Esophagus mucosa (tissue), 1 donor: ENCODE measurements around the gene FAM131A. TPM values are rescaled to one million over a fixed set of nuclear protein-coding genes. Genes with fewer than 3 reads are reported as not detected.
"Not testable (repeated sequence)": the region's sequence is repeated elsewhere in the genome, so short reads cannot be mapped to it uniquely, and the experiment has no call there.

Experiments used
- ATAC-seq: fragments of 200-7000 bp; cut with Tn5 transposase; one replicate; pipeline ENCODE4 v1.9.1; 2020
- total RNA-seq: library from RNA; stranded (reverse); gene quantifications from one replicate; pipeline ENCODE4 v1.2.4, GENCODE V29; 2023
- donor health status: DM: yes; HTN: yes; CAD: no.

Gene FAM131A
- total RNA-seq, 1 donor from 2014 or later: 7.3 TPM

- no peak for ATAC-seq
Observed at GRCh38 chr3:184317201-184317600, 20.2 kb upstream of the FAM131A start.

GRCh38 chr3:184320104-184320445 lies 17.3 kb upstream of the FAM131A start:
- peak; percentile 86 for ATAC-seq

GRCh38 chr3:184321666-184322065 lies 15.7 kb upstream of the FAM131A start:
- no peak for ATAC-seq

GRCh38 chr3:184322731-184323487 lies 14.5 kb upstream of the FAM131A start:
- no peak for ATAC-seq

GRCh38 chr3:184323696-184324095 lies 13.7 kb upstream of the FAM131A start:
- ATAC-seq: no peak

GRCh38 chr3:184325269-184325668 lies 12.1 kb upstream of the FAM131A start:
- no peak for ATAC-seq

GRCh38 chr3:184325715-184326369 lies 11.6 kb upstream of the FAM131A start:
- ATAC-seq: peak; percentile 17

GRCh38 chr3:184327171-184327570 lies 10.2 kb upstream of the FAM131A start:
- no peak for ATAC-seq

- no peak for ATAC-seq
Observed at GRCh38 chr3:184328516-184328915, 8.9 kb upstream of the FAM131A start.

GRCh38 chr3:184332370-184333090 lies 4.9 kb upstream of the FAM131A start:
- no peak for ATAC-seq

- no peak for ATAC-seq
Observed at GRCh38 chr3:184333190-184333589, 4.2 kb upstream of the FAM131A start.

- ATAC-seq: no peak
Observed at GRCh38 chr3:184333700-184334099, 3.7 kb upstream of the FAM131A start.

- peak; percentile 49 for ATAC-seq
Observed at GRCh38 chr3:184334470-184335158, 2.8 kb upstream of the FAM131A start.

- ATAC-seq: no peak
Observed at GRCh38 chr3:184335291-184335660, 2.1 kb upstream of the FAM131A start.

- peak; percentile 75 for ATAC-seq
Observed at GRCh38 chr3:184335661-184336546, 1.5 kb upstream of the FAM131A start.

GRCh38 chr3:184336547-184337398 lies 627 bp upstream of the FAM131A start:
- ATAC-seq: peak; percentile 1

- no peak for ATAC-seq
Observed at GRCh38 chr3:184337981-184338380, 581 bp downstream of the FAM131A start.

- peak; percentile 10 for ATAC-seq
Observed at GRCh38 chr3:184338511-184338945, 1.1 kb downstream of the FAM131A start.

- ATAC-seq: no peak
Observed at GRCh38 chr3:184339001-184339400, 1.6 kb downstream of the FAM131A start.

GRCh38 chr3:184339451-184340135 lies 2.2 kb downstream of the FAM131A start:
- ATAC-seq: not testable (repeated sequence)
